HCT116 (cell line): ENCODE measurements around the gene CORO6. TPM values are rescaled to one million over a fixed set of nuclear protein-coding genes. Genes with fewer than 3 reads are reported as not detected.

ENCODE experiments used
- ATF3 ChIP-seq: IDR thresholded peaks from 2 replicates; pipeline ENCODE4 v1.6.1; 2012
- CBX3 ChIP-seq: IDR thresholded peaks from 2 replicates; pipeline ENCODE4 v1.6.1; 2012; ENCODE audit warnings: low read depth
- CTCF ChIP-seq, 3 experiments: fragments of 200-600 bp in 1 of 3; sonication (generic) in 1 of 3; IDR thresholded peaks in 2 of 3; conservative IDR thresholded peaks in 1 of 3; 2 replicates each; pipeline ENCODE4 v1.5.1; 2012 to 2017; ENCODE audit warnings: low read depth in 2 of 3, low read length in 2 of 3, antibody characterized with exemption in 1 of 3, borderline replicate concordance in 1 of 3, control low read depth in 1 of 3, mild to moderate bottlenecking in 1 of 3, mixed read lengths in 1 of 3, mixed run types in 1 of 3, moderate library complexity in 1 of 3; ENCODE audit not compliant: insufficient read depth in 1 of 3
- EGR1 ChIP-seq: IDR thresholded peaks from 2 replicates; pipeline ENCODE4 v1.6.1; 2012; ENCODE audit warnings: low read depth
- ELF1 ChIP-seq: IDR thresholded peaks from 2 replicates; pipeline ENCODE4 v1.6.1; 2012; ENCODE audit warnings: low read depth, borderline replicate concordance
- EZH2phosphoT487 ChIP-seq: fragments of 200-600 bp; IDR thresholded peaks from 2 replicates; pipeline ENCODE4 v1.6.1; 2018; ENCODE audit warnings: antibody characterized with exemption, borderline replicate concordance
- JUND ChIP-seq: IDR thresholded peaks from 2 replicates; pipeline ENCODE4 v1.6.1; 2012
- POLR2A ChIP-seq: IDR thresholded peaks from 2 replicates; pipeline ENCODE4 v1.7.0; 2011; ENCODE audit warnings: borderline replicate concordance; ENCODE audit not compliant: insufficient read depth, insufficient read length; ENCODE audit errors: extremely low read depth
- POLR2AphosphoS5 ChIP-seq: IDR thresholded peaks from 2 replicates; pipeline ENCODE4 v1.6.1; 2011; ENCODE audit warnings: mild to moderate bottlenecking, low read depth, low read length, moderate library complexity
- SIN3A ChIP-seq: IDR thresholded peaks from 2 replicates; pipeline ENCODE4 v1.6.1; 2012; ENCODE audit warnings: low read depth
- SP1 ChIP-seq: IDR thresholded peaks from 2 replicates; pipeline ENCODE4 v1.6.1; 2012; ENCODE audit warnings: low read depth
- TCF7L2 ChIP-seq: IDR thresholded peaks from 2 replicates; pipeline ENCODE4 v1.7.0; 2011; ENCODE audit warnings: borderline replicate concordance, inconsistent platforms; ENCODE audit not compliant: insufficient read depth, insufficient read length; ENCODE audit errors: extremely low read depth
- YY1 ChIP-seq: IDR thresholded peaks from 2 replicates; pipeline ENCODE4 v1.6.1; 2011; ENCODE audit warnings: low read length, low read depth, moderate library complexity, mild to moderate bottlenecking; ENCODE audit not compliant: insufficient replicate concordance; ENCODE audit errors: extremely low read depth
- ZFX ChIP-seq: fragments of 450-650 bp; IDR thresholded peaks from 2 replicates; pipeline ENCODE4 v1.6.1; 2017
- ZNF274 ChIP-seq: fragments of 200-500 bp; sonication (Bioruptor generic); IDR thresholded peaks from 2 replicates; pipeline ENCODE4 v1.6.1; 2014; ENCODE audit warnings: mild to moderate bottlenecking, low read depth, low read length, inconsistent platforms
- total RNA-seq: library from RNA; stranded (reverse); gene quantifications from one replicate; pipeline ENCODE4 v1.2.1, GENCODE V29; 2021; ENCODE audit not compliant: unreplicated experiment

CORO6 gene
- total RNA-seq, 1 experiment from 2014 or later: 8.7 TPM

- TF ChIP-seq ELF1 (no peak), ZFX (peak; percentile 80; the same call in 1 of the 2 replicates), EZH2phosphoT487 (no peak), SP1 (no peak), JUND (no peak), TCF7L2 (peak; percentile 27), SIN3A (no peak), POLR2AphosphoS5 (peak; percentile 45), ATF3 (no peak), YY1 (no peak), CTCF (IDR thresholded peaks at IDR 0.05 in 2 of 3, conservative IDR thresholded peaks at IDR 0.05 in 1 of 3; ENCODE audit: borderline replicate concordance in 1 of 3, insufficient read depth in 1 of 3, low read depth in 2 of 3, low read length in 2 of 3) (peak; percentile 73 to 94 (median 87)), ZNF274 (no peak), EGR1 (no peak), POLR2A (no peak), CBX3 (no peak)
Observed at GRCh38 chr17:29617481-29618271, 5.0 kb downstream of the CORO6 start (continued).
